ENCODE results near the gene NVL.
A peak's percentile ranks its signal among the peaks of the same experiment; 100 is the strongest.

The NVL gene

GRCh38 chr1:224253721-224254120 lies 76.3 kb downstream of the NVL start:
- Histone ChIP-seq H3K36me3 (peaks cover 14% of the 10 kb centered on the region), H3K9me3 (no peaks in the 10 kb centered on the region), H3K4me3 (ENCODE audit: low read depth in 1 of 2, low read length in 1 of 2) (no peak overlapping the region), H3K4me1 (ENCODE audit: control insufficient read depth in 1 of 2, insufficient read depth in 1 of 2, low read depth in 1 of 2, low read length in 1 of 2) (no peaks in the 10 kb centered on the region), H3K27ac (no peak overlapping the region), H3K27me3 (no peaks in the 10 kb centered on the region)
- TF ChIP-seq CTCF (IDR thresholded peaks at IDR 0.05) = no peak

GRCh38 chr1:224252479-224252878 lies 77.5 kb downstream of the NVL start:
- no peaks in the 10 kb centered on the region for H3K9me3 ChIP-seq
- H3K4me1 ChIP-seq (ENCODE audit: control insufficient read depth in 1 of 2, insufficient read depth in 1 of 2, low read depth in 1 of 2, low read length in 1 of 2) = no peaks in the 10 kb centered on the region
- no peak for TF ChIP-seq CTCF (IDR thresholded peaks at IDR 0.05)
- H3K4me3 ChIP-seq (ENCODE audit: low read depth in 1 of 2, low read length in 1 of 2) = no peak overlapping the region
- no peaks in the 10 kb centered on the region for H3K27me3 ChIP-seq
- no peak overlapping the region for H3K27ac ChIP-seq
- H3K36me3 ChIP-seq = peaks cover 18% of the 10 kb centered on the region

- Histone ChIP-seq H3K4me1 (ENCODE audit: control insufficient read depth in 1 of 2, insufficient read depth in 1 of 2, low read depth in 1 of 2, low read length in 1 of 2) (no peaks in the 10 kb centered on the region), H3K9me3 (no peaks in the 10 kb centered on the region), H3K27ac (no peak overlapping the region), H3K4me3 (ENCODE audit: low read depth in 1 of 2, low read length in 1 of 2) (no peak overlapping the region), H3K27me3 (no peaks in the 10 kb centered on the region), H3K36me3 (peaks cover 18% of the 10 kb centered on the region)
- no peak for TF ChIP-seq CTCF (IDR thresholded peaks at IDR 0.05)
These were observed 78.2 kb downstream of the NVL start for GRCh38 chr1:224251741-224252146.

GRCh38 chr1:224245188-224245587 lies 84.8 kb downstream of the NVL start:
- Histone ChIP-seq H3K27ac (peak overlapping the region; percentile 58), H3K36me3 (peaks cover 24% of the 10 kb centered on the region), H3K4me3 (ENCODE audit: low read depth in 1 of 2, low read length in 1 of 2) (no peak overlapping the region), H3K9me3 (no peaks in the 10 kb centered on the region), H3K27me3 (no peaks in the 10 kb centered on the region), H3K4me1 (ENCODE audit: control insufficient read depth in 1 of 2, insufficient read depth in 1 of 2, low read depth in 1 of 2, low read length in 1 of 2) (no peaks in the 10 kb centered on the region)
- TF ChIP-seq CTCF (IDR thresholded peaks at IDR 0.05) = no peak

GRCh38 chr1:224238756-224239155 lies 91.2 kb downstream of the NVL start:
- Histone ChIP-seq H3K4me1 (ENCODE audit: control insufficient read depth in 1 of 2, insufficient read depth in 1 of 2, low read depth in 1 of 2, low read length in 1 of 2) (no peaks in the 10 kb centered on the region), H3K27me3 (no peaks in the 10 kb centered on the region), H3K9me3 (no peaks in the 10 kb centered on the region), H3K27ac (no peak overlapping the region), H3K36me3 (peaks cover 14% of the 10 kb centered on the region), H3K4me3 (ENCODE audit: low read depth in 1 of 2, low read length in 1 of 2) (no peak overlapping the region)
- no peak for TF ChIP-seq CTCF (IDR thresholded peaks at IDR 0.05)

- H3K27ac ChIP-seq = no peak overlapping the region
- H3K36me3 ChIP-seq = peaks cover 14% of the 10 kb centered on the region
- no peak for TF ChIP-seq CTCF (IDR thresholded peaks at IDR 0.05)
- no peaks in the 10 kb centered on the region for H3K27me3 ChIP-seq
- H3K4me3 ChIP-seq (ENCODE audit: low read depth in 1 of 2, low read length in 1 of 2) = no peak overlapping the region
- no peaks in the 10 kb centered on the region for H3K9me3 ChIP-seq
- no peaks in the 10 kb centered on the region for H3K4me1 ChIP-seq (ENCODE audit: control insufficient read depth in 1 of 2, insufficient read depth in 1 of 2, low read depth in 1 of 2, low read length in 1 of 2)
These were observed 91.8 kb downstream of the NVL start for GRCh38 chr1:224238212-224238611.

Measured in neutrophil (primary cell).